Smooth muscle cell (in vitro differentiated cells): ENCODE data around the gene RPAP3. TPM values are rescaled to one million over a fixed set of nuclear protein-coding genes. Genes with fewer than 3 reads are reported as not detected.

Experiments used
- DNase-seq: peaks from one replicate; lab custom pipeline; 2025; ENCODE audit not compliant: unreplicated experiment; lab: John Stamatoyannopoulos, UW
- H2AFZ ChIP-seq: fragments of 200-600 bp; sonication (generic); 2 replicates; pipeline ENCODE4 v1.6.0; 2016; ENCODE audit warnings: antibody characterized with exemption, low read depth, mild to moderate bottlenecking
- H3F3A ChIP-seq: fragments of 200-600 bp; sonication (generic); 2 replicates; pipeline ENCODE4 v1.6.0; 2017; ENCODE audit warnings: antibody characterized with exemption, low read depth
- H3K27ac ChIP-seq: fragments of 200-600 bp; sonication (generic); 2 replicates; pipeline ENCODE4 v1.5.1; 2016; ENCODE audit warnings: low read depth, mild to moderate bottlenecking
- H3K27me3 ChIP-seq: fragments of 200-600 bp; sonication (generic); 2 replicates; pipeline ENCODE4 v1.6.1; 2016; ENCODE audit warnings: low read depth, mild to moderate bottlenecking
- H3K36me3 ChIP-seq: fragments of 200-600 bp; sonication (generic); 2 replicates; pipeline ENCODE4 v1.5.1; 2016; ENCODE audit warnings: low read depth
- H3K4me1 ChIP-seq: fragments of 200-600 bp; sonication (generic); 2 replicates; pipeline ENCODE4 v1.5.1; 2016; ENCODE audit warnings: low read depth
- H3K4me2 ChIP-seq: fragments of 200-600 bp; sonication (generic); 2 replicates; pipeline ENCODE4 v1.6.0; 2016; ENCODE audit warnings: mild to moderate bottlenecking
- H3K4me3 ChIP-seq: fragments of 200-600 bp; sonication (generic); 2 replicates; pipeline ENCODE4 v1.5.1; 2016; ENCODE audit warnings: mild to moderate bottlenecking
- H3K79me2 ChIP-seq: fragments of 200-600 bp; sonication (generic); 2 replicates; pipeline ENCODE4 v1.6.0; 2016; ENCODE audit warnings: low read depth, mild to moderate bottlenecking
- H3K9ac ChIP-seq: fragments of 200-600 bp; sonication (generic); 2 replicates; pipeline ENCODE4 v1.6.0; 2016; ENCODE audit warnings: low read depth
- H3K9me3 ChIP-seq: fragments of 200-600 bp; sonication (generic); replicated peaks from 2 replicates; pipeline ENCODE4 v1.5.1; 2016; ENCODE audit warnings: low read depth
- H4K20me1 ChIP-seq: fragments of 200-600 bp; sonication (generic); 2 replicates; pipeline ENCODE4 v1.6.0; 2016; ENCODE audit warnings: low read depth
- WGBS: methylation state at CpG from one replicate; pipeline ENCODE4 v1.1.7; 2016; ENCODE audit warnings: low lambda C conversion rate; 5-methylcytosine and 5-hydroxymethylcytosine counted together
- polyA plus RNA-seq: library from polyadenylated mRNA; unstranded; fragments of >200 nt; fragmentation: Nextera tagmentation; extraction: Ambion mirVana; gene quantifications from 2 replicates; pipeline ENCODE4 v1.2.1, GENCODE V29; 2016
- total RNA-seq: library from RNA; depleted of rRNA; stranded (reverse); fragments of >200 nt; gene quantifications from 2 replicates; pipeline ENCODE4 v1.2.3, GENCODE V29; 2014
- TF ChIP-seq, protein P1 (sequence below): fragments of 200-600 bp; sonication (generic); IDR thresholded peaks from 2 replicates; pipeline ENCODE4 v1.5.1; 2017; ENCODE audit warnings: borderline replicate concordance, mild to moderate bottlenecking, antibody characterized with exemption; ENCODE audit not compliant: insufficient read depth, poor library complexity, severe bottlenecking

The RPAP3 gene, protein sequence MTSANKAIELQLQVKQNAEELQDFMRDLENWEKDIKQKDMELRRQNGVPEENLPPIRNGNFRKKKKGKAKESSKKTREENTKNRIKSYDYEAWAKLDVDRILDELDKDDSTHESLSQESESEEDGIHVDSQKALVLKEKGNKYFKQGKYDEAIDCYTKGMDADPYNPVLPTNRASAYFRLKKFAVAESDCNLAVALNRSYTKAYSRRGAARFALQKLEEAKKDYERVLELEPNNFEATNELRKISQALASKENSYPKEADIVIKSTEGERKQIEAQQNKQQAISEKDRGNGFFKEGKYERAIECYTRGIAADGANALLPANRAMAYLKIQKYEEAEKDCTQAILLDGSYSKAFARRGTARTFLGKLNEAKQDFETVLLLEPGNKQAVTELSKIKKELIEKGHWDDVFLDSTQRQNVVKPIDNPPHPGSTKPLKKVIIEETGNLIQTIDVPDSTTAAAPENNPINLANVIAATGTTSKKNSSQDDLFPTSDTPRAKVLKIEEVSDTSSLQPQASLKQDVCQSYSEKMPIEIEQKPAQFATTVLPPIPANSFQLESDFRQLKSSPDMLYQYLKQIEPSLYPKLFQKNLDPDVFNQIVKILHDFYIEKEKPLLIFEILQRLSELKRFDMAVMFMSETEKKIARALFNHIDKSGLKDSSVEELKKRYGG
- total RNA-seq (23.0 and 28.6 TPM in 2 replicates), polyA plus RNA-seq (17.0 and 18.9 TPM in 2 replicates)

DNA sequence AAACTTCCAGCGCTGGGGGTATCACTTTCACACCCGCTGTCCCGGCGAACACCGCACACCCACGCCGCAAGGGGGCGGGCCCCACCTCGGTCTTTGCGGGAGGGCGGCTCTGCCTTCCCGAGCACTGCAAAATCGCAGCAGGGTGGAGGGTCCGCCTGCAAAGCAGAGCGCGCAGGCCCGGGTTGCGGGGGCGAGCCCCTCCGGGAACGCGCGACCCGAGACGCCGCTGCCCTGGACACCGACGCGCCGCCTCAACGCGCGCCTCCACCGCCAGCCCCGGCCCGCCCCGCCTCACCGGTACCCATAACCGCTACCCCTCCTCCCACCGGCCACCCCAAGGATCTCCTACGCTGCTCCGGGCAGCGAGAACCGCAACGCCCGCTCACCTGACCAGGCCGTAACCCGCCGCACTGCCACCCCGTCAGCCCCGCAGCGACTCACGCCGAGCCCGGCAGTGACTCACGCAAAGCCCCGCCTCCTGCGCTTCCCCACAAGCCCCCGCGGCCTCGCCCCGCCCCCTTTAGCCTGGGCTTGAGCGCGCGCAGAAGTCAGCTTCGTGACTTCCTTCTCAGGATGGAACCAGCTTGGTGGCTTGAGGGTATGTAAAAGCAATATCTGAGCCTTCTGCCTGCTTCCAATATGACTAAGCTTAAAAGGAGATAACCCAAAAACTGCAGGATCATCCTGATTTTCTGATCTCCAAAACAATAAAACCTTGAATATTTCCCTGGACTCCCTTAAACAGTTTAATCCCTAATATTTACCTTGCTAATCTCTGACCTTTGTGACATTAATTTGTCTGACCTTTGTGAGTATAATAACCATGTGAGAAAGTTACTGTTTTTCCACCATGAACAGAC, at the start of gene RPAP3:
Gene RPAP3, minus strand, starts transcription at position 465 of the 860 bp plus-strand sequence. CDS start 3,190 bp downstream, outside the sequence.
- Histone ChIP-seq H3F3A (peaks cover 6% of the 10 kb centered on the region), H3K36me3 (no peaks in the 10 kb centered on the region), H3K9me3 (no peaks in the 10 kb centered on the region), H3K9ac (peak within 1 kb of the TSS; percentile 90), H3K4me2 (peak within 1 kb of the TSS; percentile 90), H3K27ac (peak within 1 kb of the TSS; percentile 80), H4K20me1 (peaks cover 5% of the 10 kb centered on the region), H3K27me3 (no peaks in the 10 kb centered on the region), H3K4me3 (peak within 1 kb of the TSS; percentile 81), H2AFZ (peak within 1 kb of the TSS; percentile 88), H3K4me1 (peaks cover 7% of the 10 kb centered on the region), H3K79me2 (peaks cover 31% of the 10 kb centered on the region)
- TF ChIP-seq, protein P1, sequence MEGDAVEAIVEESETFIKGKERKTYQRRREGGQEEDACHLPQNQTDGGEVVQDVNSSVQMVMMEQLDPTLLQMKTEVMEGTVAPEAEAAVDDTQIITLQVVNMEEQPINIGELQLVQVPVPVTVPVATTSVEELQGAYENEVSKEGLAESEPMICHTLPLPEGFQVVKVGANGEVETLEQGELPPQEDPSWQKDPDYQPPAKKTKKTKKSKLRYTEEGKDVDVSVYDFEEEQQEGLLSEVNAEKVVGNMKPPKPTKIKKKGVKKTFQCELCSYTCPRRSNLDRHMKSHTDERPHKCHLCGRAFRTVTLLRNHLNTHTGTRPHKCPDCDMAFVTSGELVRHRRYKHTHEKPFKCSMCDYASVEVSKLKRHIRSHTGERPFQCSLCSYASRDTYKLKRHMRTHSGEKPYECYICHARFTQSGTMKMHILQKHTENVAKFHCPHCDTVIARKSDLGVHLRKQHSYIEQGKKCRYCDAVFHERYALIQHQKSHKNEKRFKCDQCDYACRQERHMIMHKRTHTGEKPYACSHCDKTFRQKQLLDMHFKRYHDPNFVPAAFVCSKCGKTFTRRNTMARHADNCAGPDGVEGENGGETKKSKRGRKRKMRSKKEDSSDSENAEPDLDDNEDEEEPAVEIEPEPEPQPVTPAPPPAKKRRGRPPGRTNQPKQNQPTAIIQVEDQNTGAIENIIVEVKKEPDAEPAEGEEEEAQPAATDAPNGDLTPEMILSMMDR, result peak; percentile 45
- peak; percentile 88 for DNase-seq
- under 1% methylated on average over 41 of the region's 66 CpGs for WGBS

DNA sequence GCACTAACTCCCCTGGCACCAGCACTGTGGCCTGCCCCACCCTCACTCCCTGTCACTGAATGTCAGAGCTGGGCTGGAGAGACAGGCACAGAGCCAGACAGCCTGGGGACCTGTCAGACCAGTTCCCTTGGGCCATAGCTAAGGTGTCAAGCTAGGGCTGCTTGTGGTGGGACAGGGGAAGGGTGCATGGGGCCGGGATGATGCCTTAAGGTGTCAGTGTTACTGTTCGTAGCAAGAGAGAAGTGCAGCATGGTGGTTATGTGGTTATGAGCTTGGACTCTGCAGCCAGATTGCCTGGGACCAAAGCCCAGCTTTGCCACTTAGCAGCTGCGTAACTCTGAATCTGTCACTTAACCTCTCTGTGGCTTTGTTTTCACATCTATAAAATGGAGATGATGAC, 49.1 kb upstream of the RPAP3 start:
- no peaks in the 10 kb centered on the region for H3K79me2 ChIP-seq
- TF ChIP-seq, protein P1, result no peak
- no peak overlapping the region for H3K9ac ChIP-seq
- H3K4me1 ChIP-seq, result peaks cover 27% of the 10 kb centered on the region
- H3F3A ChIP-seq, result no peaks in the 10 kb centered on the region
- no peaks in the 10 kb centered on the region for H3K27me3 ChIP-seq
- WGBS, result 88% methylated on average over 3 of the region's 3 CpGs
- no peak overlapping the region for H3K27ac ChIP-seq
- H2AFZ ChIP-seq, result no peak overlapping the region
- H4K20me1 ChIP-seq, result no peaks in the 10 kb centered on the region
- DNase-seq, result no peak
- H3K4me3 ChIP-seq, result no peak overlapping the region
- no peak overlapping the region for H3K4me2 ChIP-seq
- H3K36me3 ChIP-seq, result no peaks in the 10 kb centered on the region
- H3K9me3 ChIP-seq, result no peaks in the 10 kb centered on the region

DNA sequence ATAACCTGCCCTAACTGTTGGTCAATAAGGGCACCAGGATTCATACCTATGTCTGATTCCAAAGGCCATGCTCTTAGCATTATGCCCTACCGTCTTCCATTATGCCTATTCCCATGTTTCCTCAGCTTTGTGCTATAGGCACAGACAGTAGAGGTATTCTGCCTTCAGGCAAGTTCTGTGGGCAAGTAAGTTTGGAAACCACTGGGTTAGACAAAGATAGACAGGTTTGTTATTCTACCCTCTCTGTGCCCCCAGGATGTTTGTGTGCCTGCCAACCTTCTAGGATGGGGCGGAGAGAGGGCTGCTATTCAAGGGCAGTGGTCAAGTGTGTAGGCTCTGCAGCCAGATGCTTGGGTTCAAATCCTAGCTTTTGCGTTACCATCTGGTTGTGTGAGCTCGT, 48.3 kb upstream of the RPAP3 start:
- Histone ChIP-seq H3K4me2 (peak overlapping the region; percentile 18), H3K4me1 (peaks cover 27% of the 10 kb centered on the region), H3K27ac (no peak overlapping the region)

More for the DNA sequence above, 48.3 kb upstream of the RPAP3 start:
- no peak overlapping the region for H3K4me3 ChIP-seq
- TF ChIP-seq, protein P1, result no peak
- H3F3A ChIP-seq, result no peaks in the 10 kb centered on the region
- no peaks in the 10 kb centered on the region for H3K27me3 ChIP-seq
- 93% methylated on average over 4 of the region's 4 CpGs for WGBS
- DNase-seq, result no peak
- no peak overlapping the region for H2AFZ ChIP-seq
- no peaks in the 10 kb centered on the region for H3K79me2 ChIP-seq
- H3K36me3 ChIP-seq, result no peaks in the 10 kb centered on the region
- no peak overlapping the region for H3K9ac ChIP-seq
- H3K9me3 ChIP-seq, result no peaks in the 10 kb centered on the region
- H4K20me1 ChIP-seq, result no peaks in the 10 kb centered on the region
